ENCODE results near the gene GSE1.
A peak's percentile ranks its signal among the peaks of the same experiment; 100 is the strongest.

DNA sequence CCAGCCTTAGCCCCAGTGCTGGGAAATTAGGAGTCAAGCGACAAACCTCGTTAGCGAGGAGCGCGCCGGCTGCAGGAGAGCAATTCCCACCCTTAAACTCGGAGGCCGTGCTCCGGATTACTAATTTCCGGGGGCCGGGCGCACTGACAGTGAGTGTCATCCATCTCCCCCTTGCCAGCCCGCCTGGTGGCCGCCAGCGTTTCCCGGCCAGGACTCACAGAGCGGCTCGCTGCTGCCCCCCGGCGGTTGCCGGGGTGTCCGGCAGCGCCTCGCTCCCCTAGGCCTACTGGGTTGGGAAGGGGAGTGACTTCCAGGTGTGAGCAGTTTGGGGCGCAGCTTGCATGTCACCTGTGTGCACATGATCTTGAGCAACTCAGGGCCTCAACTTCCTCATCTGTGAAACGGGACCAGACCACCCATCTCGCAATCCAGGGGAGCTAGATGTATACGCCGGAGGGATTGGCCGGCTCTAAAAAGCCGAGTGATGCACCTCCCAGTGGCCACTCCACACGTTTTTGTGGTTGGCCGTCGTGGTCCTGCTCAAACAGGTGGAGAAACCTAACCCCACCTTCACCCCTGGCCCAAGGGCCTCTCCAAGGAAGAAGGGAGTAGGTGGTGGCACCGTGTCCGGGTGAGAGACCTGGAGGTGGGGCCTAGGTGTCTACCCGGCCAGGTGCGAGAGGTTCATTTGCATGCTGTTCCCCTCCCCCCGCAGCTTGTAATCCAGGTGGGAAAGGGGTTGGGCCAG, 2.5 kb upstream of the GSE1 start:
- peak; percentile 82 to 98 (median 96) for TF ChIP-seq CTCF (optimal IDR thresholded peaks at IDR 0.05 in 1 of 3, IDR thresholded peaks at IDR 0.05 in 1 of 3, conservative IDR thresholded peaks at IDR 0.05 in 1 of 3; ENCODE audit: extremely low read depth in 1 of 3, insufficient read depth in 2 of 3, low read length in 3 of 3)
- no peak for TF ChIP-seq EZH2 (IDR thresholded peaks at IDR 0.05; ENCODE audit: low read length)

Data from keratinocyte (primary cell).